ENCODE measurements around the gene SMAD3.

SMAD3 gene

DNA sequence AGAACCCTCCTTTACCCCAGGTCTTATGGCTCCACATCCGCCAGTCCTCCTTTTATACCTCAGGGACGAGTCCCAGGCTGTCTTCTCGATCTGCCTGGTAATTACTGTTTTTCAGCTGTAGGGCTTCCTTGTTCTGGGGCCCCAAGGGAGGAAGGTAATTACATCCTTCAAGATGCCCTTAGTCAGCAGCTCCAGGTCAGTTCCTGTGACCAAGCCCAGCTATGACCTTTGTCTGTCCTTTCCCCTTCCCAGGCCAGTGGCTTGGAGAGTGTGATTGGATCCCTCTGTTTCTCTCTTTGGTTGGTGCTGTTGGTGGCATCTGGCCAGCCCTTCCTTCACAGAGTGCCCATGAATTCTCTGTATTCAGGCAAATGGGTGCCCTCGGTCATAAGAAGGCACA lies 96.5 kb downstream of the SMAD3 start:
- no peak for DNase-seq (ENCODE audit: low spot score)

DNA sequence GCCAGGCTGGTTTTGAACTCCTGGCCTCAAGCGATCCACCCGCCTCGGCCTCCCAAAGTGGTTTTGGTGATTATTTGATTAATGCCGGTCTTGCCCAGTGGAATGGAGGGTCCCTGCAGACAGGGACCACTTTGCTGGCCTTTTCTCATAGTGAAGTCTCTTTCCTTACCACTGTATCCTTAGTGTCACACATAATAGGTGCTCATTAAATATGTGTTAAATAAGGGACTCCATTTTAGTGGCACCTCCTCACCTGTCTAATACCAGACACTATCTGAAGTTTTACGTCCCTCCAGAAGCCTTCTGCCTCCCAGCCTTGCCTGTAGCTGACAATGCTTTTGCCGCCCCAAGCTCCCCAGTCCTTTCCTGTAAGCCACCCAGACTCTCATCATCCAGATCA lies 97.8 kb downstream of the SMAD3 start:
- no peak for DNase-seq (ENCODE audit: low spot score)

DNA sequence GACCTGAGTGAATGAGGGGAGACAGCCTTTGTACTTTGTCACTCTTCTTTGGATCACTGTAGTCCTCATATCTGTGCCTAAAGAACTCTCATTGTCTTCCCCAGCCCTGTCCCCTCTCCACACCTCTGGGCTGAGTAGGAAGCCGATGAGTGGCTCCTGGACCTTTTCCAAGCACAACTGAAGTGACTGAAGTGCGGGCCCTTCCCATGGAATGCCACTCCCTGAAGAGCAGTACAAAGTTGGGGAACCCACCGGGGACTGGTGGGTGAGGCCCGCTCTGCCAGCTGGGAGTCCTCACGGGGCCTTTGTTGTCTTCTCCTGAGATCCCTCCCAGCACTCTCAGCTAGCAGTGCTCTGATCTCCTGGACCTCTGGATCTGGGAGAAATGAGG lies 99.0 kb downstream of the SMAD3 start:
- no peak for DNase-seq (ENCODE audit: low spot score)

DNA sequence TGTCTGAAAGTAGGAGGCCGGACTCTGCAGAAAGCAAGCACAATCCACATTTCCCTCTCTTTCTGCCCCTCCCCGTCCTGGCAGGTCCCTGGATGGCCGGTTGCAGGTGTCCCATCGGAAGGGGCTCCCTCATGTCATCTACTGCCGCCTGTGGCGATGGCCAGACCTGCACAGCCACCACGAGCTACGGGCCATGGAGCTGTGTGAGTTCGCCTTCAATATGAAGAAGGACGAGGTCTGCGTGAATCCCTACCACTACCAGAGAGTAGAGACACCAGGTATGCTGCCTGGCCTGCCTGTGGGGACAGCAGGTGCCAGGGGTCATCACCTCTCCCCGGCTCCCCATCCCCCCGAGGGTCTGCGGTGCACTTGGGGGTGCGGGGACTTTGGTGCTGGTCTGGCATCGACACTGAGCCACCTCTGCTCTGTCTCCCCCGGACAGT lies 99.4 kb downstream of the SMAD3 start:
- no peak for DNase-seq (ENCODE audit: low spot score)

DNA sequence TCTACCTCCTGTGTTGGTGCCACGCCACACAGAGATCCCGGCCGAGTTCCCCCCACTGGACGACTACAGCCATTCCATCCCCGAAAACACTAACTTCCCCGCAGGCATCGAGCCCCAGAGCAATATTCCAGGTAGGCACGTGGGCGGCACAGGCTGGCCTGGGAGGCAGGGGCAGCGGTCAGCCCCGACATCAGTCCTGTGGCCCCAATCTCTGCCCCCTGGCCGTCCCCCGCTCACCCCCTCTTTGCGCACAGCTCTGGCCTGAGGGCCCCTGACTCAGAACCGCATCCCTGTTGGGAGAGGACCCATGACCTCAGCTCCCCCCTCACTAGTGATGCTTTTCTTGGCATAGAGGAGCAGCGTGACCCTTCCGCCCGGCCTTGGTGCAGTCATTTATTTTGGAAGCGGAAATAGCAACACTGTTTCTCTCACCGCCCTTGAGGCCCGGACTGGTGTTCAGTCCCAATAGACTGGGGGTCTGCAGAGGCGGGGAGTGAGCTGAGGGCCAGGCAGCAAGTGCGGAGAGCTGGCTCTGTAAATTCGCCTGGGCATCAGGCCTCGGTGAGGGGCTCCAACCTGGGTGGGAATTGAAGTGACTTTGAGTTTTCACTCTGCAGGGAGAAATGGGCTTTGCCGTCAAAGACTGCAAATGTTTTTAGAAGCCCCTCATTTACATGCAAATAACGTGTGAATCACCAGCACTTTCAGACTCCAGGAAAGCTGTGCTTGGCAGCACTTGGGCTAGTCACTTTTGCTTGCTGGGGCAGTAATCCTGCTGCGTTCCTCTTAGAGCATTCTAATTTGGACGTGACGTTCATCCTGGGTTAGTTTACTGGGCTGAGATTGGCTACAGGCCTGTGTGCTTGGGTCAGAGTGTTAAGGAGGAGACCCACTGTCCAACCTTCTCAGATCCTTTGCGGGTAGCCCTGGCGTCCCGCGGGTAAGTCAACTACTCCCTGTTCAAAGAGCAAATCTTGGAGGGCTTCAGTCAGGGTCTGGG lies 100.2 kb downstream of the SMAD3 start:
- DNase-seq (ENCODE audit: low spot score), result peak; percentile 18

DNA sequence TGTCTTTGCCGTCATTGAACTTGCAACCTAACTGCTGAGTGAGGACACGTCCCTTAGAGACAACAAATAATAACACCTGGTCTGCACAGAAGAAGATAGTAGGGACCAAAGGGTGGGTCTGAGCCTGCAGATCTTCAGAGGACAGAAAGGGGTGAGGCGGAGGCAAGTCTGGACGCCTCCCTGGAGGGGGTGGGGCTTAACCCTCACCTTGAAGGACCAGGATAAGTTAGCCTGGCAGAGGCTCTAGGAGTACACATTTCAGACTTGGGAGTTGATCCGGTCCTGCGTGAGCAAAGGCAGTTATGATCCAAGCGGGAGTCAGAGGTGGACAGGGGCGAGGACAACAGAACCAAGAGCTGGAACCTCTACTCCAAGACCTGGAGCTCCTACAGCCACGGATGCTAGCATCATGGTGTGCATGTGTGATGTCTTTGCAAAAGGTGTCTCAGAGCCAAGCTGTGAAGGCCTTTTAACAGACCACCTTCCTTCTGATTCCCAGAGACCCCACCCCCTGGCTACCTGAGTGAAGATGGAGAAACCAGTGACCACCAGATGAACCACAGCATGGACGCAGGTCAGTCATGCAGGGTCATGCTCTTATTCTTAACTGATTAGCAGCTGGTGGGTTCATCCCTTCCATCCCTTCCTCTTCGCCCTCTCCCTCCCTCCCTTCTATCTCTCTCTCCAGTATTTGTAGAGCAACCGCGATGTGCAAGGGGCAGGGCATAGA lies 101.0 kb downstream of the SMAD3 start:
- DNase-seq (ENCODE audit: low spot score), result no peak

DNA sequence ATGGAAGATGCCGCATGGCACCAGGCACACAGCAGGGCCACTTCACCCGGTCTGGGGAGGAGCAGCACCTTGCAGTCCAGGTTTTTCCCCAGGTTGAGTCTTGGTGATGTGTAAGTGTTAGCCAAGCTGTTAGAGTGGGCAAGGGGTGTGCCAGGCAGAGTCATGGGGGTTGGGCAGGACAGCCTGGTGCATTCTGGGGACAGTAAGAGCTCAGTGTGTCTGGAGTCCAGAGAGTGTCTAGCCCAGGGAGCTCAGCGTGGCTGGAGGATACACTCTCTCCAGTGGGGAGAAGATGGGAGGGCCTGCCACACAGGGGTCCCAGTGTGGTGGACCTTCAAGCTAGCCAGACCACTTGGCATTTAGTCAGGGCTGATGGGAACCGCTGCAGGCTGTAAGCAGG lies 101.7 kb downstream of the SMAD3 start:
- DNase-seq (ENCODE audit: low spot score), result no peak

DNA sequence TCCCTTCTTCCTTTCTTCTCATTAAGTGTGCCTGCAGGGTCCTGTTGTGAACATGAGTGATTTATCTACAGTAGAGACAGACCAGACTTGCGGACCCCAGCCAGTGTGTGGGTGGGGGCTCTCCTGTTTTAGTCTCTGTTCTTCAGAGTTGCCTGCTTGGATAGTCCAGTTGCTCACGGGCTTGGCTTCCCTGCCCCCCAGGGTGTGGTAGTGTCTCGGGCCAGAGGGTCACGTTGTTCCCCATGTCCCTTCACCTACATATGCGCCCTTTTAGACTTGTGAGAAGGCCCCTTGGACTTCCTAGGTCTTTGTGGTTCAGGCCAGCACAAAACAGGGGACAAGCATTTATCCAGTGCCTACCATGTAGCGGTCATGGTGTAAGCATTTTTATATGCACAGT lies 103.3 kb downstream of the SMAD3 start:
- no peak for DNase-seq (ENCODE audit: low spot score)

DNA sequence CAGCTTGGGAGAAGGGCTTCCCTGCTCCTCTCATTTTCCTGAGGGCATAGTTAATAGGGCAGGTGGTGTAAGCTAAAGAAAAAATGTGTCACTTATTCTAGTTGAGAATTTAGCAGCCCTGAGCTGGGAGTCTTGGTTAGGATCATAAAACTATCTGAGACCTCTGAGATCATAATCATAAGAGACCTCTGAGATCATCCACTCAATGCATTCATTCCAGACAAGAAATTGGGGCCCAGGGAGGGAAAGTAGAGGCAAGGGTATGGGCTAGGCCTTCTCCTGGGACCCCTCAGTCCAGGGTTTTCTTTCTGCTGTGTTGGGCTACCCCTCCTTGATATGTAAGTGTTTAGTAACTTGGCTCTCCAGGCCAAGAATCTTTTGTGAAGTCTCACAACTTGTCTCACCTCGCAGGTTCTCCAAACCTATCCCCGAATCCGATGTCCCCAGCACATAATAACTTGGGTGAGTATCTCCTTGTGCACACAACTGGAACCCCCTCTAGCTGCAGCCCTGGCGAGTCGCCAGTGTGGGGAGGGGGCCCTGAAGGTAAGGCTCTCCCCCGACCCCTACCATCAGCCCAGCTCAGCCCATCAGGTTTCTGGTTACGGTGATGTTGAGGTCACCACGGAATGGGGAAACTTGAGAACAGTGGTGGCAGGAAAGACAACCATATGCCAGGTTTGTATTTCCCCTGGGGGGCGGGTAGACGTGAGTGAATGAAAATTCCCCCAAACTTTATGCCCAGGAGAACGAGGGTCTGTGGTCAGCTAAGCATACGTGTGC lies 104.9 kb downstream of the SMAD3 start:
- no peak for DNase-seq (ENCODE audit: low spot score)

DNA sequence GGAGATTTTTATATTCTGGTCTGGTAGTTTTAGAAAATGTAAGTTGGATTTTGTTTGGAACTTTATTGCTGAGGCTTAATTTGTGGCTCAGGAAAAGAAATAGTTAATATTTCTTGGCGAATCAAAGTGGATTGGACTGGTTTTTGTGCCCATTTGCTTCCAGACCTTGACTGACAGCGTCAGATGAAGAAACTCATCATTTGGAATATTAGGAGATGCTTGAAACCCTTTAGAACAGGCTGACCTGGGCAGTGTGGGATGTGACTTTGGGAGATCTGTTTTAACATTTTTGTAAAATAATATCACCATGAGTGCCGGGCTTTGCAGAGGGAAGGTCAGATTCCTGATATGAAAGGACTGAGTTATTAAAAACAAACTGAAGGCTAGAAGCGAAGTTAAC lies 106.1 kb downstream of the SMAD3 start:
- DNase-seq (ENCODE audit: low spot score), result no peak

DNA sequence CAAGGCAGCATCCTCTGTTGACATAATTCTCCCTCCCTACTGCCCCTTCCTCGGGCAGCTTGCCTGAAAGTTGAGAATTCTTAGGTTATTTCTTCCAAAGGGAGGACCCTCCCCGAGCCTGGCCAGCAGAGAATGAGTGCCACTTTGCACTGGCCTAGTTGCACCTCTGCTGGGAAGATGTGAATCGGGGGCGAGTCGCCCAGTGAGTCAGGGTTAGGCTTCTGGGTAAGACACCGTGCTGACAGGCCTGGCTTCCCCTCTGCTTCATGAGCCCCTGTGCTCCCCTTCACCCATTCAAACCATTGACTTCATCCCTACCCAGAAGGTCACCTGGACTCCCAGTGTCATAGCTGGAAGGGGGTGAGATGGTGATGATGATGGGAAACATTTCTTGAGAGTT lies 106.8 kb downstream of the SMAD3 start:
- no peak for DNase-seq (ENCODE audit: low spot score)

DNA sequence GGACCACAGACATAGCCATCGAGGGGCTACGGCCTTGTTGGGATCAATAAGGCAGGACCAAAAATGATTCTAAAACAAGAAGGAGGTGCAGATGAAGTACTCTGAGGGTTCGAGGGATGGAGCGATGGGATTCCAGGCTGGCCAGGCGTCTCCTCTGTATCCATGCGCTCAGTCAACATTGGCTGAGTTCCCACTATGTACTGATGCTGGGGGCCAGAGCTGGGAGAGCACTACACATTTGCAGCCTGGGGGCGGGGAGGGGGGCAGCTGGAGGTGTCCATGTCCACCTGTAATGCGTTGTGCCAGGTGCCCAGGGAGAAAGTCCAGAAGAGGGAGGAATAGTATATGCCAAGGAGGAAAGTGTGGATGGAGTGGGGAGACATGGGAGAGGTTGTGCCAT lies 107.6 kb downstream of the SMAD3 start:
- no peak for DNase-seq (ENCODE audit: low spot score)

DNA sequence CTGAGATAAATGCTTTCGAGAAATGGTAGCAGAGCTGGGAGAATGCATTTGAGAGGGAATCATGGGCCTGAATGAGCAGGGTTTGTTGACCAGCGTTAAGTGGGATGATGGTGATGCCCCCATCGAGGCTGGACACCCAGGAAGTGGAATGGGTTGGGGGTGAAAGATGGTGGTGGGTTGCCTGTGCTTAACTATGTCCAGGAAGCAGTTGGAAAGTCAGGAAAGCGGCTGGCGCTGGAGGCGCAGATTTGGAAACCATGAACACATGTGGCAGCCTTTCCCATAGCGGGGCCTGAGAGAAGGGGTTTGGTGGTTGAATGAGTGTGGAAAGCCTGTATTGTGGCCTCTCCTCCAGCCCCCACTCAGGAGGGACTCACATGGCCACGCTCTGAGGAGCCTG lies 108.4 kb downstream of the SMAD3 start:
- no peak for DNase-seq (ENCODE audit: low spot score)

DNA sequence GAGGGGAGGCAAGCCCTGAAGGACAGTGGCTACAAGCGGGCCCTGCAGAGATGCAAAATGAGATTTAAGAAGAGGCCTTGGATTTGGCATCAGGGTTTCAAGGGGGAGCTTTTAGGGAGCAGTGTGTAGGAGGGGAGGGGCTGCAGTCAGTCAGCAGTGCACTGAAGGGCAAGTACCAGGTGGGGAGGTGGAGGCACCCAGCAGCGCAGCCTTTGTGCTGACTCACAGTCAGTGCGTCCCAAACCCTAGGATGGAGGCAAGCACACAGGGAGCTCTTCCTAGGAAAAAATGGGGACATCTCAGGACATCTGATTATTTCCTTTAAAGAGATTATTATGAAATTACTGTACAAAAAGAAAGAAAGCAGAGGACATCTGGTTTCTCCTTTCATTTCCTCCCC lies 109.0 kb downstream of the SMAD3 start:
- DNase-seq (ENCODE audit: low spot score), result no peak

DNA sequence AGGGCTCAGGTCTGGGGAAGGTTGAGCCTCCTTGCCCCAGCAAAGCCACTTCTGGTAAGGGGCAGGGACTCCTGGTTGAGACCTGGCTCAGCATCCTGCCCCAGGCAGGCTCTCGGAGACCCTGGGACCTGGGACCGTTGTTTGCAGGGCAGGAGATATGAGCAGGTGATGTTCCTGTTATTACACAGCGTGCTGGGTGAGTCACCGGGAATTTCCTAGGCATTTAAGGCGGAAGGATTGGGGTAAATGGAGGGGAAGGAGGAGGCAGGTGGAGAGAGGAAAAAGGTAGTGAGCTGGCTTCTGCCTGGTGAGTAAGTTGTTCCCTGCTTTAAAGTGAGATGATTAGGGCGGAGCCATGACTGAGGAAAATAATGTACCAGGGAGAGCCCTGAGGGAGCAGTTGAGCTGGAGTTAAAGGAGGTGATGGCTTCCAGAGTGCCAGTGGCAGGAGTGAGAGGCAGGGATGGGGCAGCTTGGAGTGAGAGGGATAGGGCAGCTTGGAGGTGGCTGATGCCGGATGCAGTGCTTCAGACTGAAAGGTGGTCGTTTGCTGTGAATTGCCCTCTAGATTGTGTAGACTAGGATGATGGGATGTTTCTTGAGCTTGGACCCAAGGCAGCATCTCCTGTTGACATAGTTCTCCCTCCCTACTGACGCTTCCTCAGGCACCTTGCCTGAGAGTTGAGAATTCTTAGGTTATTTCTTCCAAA lies 109.6 kb downstream of the SMAD3 start:
- DNase-seq (ENCODE audit: low spot score), result no peak

DNA sequence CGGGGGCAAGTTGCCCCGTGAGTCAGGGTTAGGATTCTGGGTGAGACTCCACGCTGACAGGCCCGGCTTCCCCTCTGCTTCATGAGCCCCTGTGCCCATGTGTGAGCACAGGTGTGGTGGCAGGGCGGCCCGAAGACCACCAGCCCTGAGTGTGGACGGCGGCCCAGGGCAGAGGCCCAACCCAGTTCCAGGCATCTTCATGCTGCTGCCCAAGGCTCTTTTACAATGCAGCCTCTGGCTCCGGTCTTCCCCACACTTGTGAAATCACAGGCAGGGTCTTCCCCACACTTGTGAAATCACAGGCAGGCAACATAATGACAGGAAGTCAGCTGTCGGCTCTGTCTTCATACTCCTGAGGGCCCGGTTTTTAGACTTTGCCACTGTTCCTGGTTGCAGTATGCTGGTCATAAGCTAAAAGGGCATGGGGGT lies 110.3 kb downstream of the SMAD3 start:
- peak; percentile 44 for DNase-seq (ENCODE audit: low spot score)

DNA sequence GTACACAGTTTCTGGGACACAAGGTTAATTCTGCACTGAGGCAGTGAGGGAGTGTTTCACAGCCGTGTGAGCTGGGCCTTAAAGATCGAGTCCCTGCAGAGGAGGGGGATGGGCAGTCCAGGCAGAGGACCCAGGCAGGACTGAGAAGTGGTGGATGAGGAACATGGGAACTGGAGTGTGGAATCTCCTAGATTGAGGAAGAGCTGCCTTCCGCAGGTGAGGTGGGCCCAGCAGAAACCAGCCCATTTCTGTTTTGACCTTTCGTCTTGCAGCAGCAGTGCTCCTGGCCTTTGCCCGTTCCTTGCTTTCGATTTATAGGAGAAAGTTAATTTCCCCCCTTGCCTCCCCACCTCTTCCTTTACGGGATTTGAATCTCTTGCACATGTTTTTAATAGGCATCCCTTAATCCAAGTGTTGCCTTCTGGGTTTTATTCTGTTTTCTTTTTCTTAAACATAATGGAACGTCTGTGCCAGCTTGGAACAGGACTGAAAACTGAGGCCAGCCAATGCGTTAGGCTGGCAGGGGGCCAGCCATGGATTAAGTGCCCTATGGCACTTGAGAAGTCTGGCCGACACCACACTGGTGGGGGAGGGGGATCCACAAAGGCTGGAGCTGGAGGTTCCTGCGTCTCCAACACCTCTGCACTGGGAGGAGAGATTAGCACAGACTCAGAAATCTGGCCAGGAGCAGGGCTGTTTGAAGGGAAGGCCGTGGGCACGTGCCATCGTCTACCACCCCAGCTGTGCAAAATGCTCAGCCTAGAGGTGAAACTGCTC lies 111.0 kb downstream of the SMAD3 start:
- peak; percentile 14 for DNase-seq (ENCODE audit: low spot score)

DNA sequence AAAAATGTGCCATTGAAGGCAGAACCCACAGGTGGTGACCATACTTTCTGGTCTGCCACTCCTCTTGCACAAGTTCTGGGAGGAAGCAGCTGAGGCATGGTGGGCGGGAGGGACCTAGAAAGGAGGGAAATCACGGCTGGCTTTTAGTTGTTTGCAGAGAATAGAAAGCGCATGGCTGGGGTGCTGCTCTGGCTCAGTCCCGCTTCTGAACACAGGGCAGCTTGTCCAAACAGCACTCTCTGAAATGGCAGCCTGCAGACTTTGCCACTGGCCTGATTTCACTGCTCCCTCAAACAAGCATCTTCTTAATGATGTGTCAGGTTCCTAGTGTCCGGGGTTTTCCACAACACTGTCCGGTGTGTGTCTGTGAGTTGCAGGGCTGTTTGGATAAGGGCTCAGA lies 112.3 kb downstream of the SMAD3 start:
- DNase-seq (ENCODE audit: low spot score), result peak; percentile 9

DNA sequence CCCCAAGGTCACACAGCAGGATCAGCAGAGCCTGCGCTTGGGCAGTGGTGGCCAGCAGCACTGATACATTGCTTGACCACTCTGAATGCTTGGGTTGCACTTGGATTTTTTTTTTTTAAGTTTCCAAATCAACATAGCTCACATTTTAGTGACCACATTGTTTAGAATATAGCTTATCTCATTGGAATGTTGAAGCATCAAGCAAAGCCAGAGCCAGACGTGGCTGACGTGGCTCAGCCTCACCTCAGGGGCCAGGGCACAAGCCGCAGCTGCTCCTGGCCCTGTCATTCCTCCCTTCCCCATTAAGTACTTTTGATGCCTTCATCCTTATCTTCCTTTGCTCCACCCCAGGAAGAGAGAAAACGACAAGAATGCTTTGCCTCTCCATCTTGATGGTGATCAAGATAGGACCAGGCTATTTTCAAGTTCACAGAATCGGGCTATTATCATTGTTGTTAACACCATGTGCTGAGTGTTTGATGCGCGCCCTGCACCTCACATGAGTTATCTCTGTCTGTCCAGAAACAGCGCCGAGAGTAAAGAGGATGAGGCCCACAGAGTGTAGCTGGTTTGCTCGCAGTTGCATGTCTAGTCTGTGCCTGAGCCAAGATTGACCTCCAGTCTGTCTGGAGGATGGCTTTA lies 113.3 kb downstream of the SMAD3 start:
- DNase-seq (ENCODE audit: low spot score), result no peak

DNA sequence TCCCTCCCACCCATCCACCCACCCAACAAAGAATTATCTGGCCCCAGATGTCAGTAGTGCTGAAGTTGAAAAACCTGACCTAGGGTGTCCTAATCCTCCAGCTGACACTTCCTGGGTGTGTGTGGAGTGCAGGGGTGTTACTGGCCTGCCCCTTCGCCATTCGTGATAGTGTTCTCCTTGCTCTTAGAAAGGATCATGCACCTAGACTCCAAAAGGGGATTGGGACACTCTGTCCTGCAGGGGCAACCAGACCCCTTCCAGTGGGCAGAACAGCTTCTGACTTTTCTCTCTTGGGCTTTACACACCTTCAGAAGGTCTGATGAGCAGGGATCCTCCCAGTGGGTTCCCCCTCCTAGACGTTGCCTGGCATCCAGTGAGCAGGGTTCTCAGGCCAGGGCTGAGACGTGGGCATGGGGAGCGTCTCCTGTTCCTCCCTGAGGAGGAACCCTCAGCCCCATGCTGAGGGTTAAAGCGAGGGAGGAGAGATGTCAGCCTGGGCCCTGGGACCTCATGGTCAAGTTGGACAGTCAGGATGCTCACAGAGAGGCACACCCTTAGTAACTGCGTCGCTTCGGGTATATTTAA lies 114.1 kb downstream of the SMAD3 start:
- no peak for DNase-seq (ENCODE audit: low spot score)
